Astrocyte (in vitro differentiated cells and primary cell): ENCODE data around the gene CMIP. TPM values are rescaled to one million over a fixed set of nuclear protein-coding genes. Genes with fewer than 3 reads are reported as not detected.

Experiments used
- DNase-seq: peaks from one replicate; pipeline ENCODE4 v3.0.0-alpha.2; 2010; ENCODE audit warnings: low read depth
- FAIRE-seq: peaks from 2 replicates; lab custom pipeline; 2011; peaks lifted over from hg19 to GRCh38; lab: Jason Lieb, UNC
- H2AFZ ChIP-seq: 2 replicates; pipeline ENCODE4 v1.6.0; 2012; ENCODE audit warnings: low read depth, low read length, inconsistent platforms
- H3K27ac ChIP-seq: 2 replicates; pipeline ENCODE4 v1.5.1; 2011; ENCODE audit warnings: low read depth, low read length, inconsistent platforms
- H3K27me3 ChIP-seq: 2 replicates; pipeline ENCODE4 v1.6.0; 2011; ENCODE audit warnings: low read length, inconsistent platforms; ENCODE audit not compliant: insufficient read depth
- H3K36me3 ChIP-seq: 2 replicates; pipeline ENCODE4 v1.5.1; 2011; ENCODE audit warnings: low read length, inconsistent platforms; ENCODE audit not compliant: insufficient read depth
- H3K4me1 ChIP-seq: 2 replicates; pipeline ENCODE4 v1.5.1; 2011; ENCODE audit warnings: low read length, inconsistent platforms; ENCODE audit not compliant: insufficient read depth
- H3K4me2 ChIP-seq: 2 replicates; pipeline ENCODE4 v1.6.0; 2012; ENCODE audit warnings: low read length, inconsistent platforms
- H3K4me3 ChIP-seq: 2 replicates; pipeline ENCODE4 v1.5.1; 2011; ENCODE audit warnings: low read depth, mild to moderate bottlenecking, low read length, inconsistent platforms; ENCODE audit not compliant: insufficient read depth
- H3K79me2 ChIP-seq: 2 replicates; pipeline ENCODE4 v1.6.0; 2012; ENCODE audit warnings: mild to moderate bottlenecking, low read length, inconsistent platforms; ENCODE audit not compliant: insufficient read depth
- H3K9ac ChIP-seq: 2 replicates; pipeline ENCODE4 v1.6.0; 2012; ENCODE audit warnings: mild to moderate bottlenecking, low read length, inconsistent platforms
- H3K9me3 ChIP-seq: 2 replicates; pipeline ENCODE4 v1.5.1; 2012; ENCODE audit warnings: low read depth, mild to moderate bottlenecking, low read length, inconsistent platforms; ENCODE audit not compliant: insufficient read depth
- H4K20me1 ChIP-seq: 2 replicates; pipeline ENCODE4 v1.6.0; 2012; ENCODE audit warnings: low read length, inconsistent platforms; ENCODE audit not compliant: insufficient read depth
- H3K27ac Mint-ChIP-seq: one replicate; pipeline ENCODE4 v1.8.0; 2021; ENCODE audit warnings: mild to moderate bottlenecking, mixed read lengths; ENCODE audit not compliant: unreplicated experiment
- H3K27me3 Mint-ChIP-seq: one replicate; pipeline ENCODE4 v1.8.0; 2021; ENCODE audit warnings: low read depth, mixed read lengths; ENCODE audit not compliant: unreplicated experiment
- H3K36me3 Mint-ChIP-seq: one replicate; pipeline ENCODE4 v1.8.0; 2021; ENCODE audit warnings: low read depth, mixed read lengths; ENCODE audit not compliant: unreplicated experiment
- H3K4me1 Mint-ChIP-seq: one replicate; pipeline ENCODE4 v1.8.0; 2021; ENCODE audit warnings: low read depth, mixed read lengths; ENCODE audit not compliant: unreplicated experiment
- H3K4me3 Mint-ChIP-seq: one replicate; pipeline ENCODE4 v1.8.0; 2021; ENCODE audit warnings: mild to moderate bottlenecking, moderate library complexity, mixed read lengths; ENCODE audit not compliant: unreplicated experiment
- H3K9me3 Mint-ChIP-seq: one replicate; pipeline ENCODE4 v1.8.0; 2021; ENCODE audit warnings: mild to moderate bottlenecking, mixed read lengths; ENCODE audit not compliant: unreplicated experiment
- EZH2 ChIP-seq: IDR thresholded peaks from 2 replicates; pipeline ENCODE4 v1.6.1; 2012; ENCODE audit warnings: mild to moderate bottlenecking, low read length, inconsistent platforms; ENCODE audit not compliant: insufficient read depth
- total RNA-seq: library from RNA; stranded (reverse); gene quantifications from 2 replicates; pipeline ENCODE4 v1.2.1, GENCODE V29; 2021
- TF ChIP-seq, protein P1 (sequence below): IDR thresholded peaks from 2 replicates; pipeline ENCODE4 v1.5.1; 2011; ENCODE audit warnings: low read depth, mild to moderate bottlenecking, inconsistent platforms, low read length, moderate library complexity; ENCODE audit not compliant: insufficient read depth

The CMIP gene
- total RNA-seq, 1 donor from 2014 or later = 71.5 TPM

DNA sequence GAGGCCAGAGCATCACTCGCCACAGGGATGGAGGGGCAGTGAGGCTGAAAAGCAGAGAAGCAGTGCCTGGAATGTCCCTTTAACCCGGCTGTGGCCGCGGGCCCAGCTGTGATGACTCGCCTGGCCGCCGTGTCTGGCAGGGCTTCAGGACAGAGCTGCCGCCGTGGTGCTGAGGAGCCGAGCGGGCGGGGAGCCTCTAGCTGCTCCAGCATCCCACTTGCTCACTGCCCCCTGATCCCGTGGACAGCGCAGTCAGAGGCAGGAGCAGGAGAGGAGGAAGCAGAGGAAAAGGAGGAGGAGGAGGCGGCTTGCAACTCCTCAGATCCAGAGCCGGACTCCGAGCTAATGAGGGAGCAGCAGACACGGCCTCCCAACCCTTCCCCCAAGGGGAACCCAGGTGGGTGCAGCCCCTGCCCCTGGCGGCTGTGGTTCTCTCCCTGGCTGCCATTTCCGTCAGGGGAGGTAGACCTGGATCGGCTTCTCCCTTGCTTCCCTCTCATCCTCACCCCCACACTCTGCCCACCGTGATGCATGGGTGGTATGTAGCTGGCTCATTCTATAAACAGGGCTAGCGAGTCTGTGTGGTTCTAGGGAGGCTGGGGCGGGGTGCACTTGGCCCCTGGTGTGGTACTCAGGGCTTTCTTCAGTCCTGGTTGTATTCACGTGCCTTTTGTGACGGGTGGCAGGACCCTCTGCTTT lies 165.7 kb downstream of the CMIP start:
- FAIRE-seq (peak; percentile 9), DNase-seq (peak; percentile 84)
- Histone ChIP-seq H3K4me2 (peak overlapping the region; percentile 68), H3K36me3 (peaks cover 5% of the 10 kb centered on the region), H2AFZ (no peak overlapping the region), H3K4me1 (peaks cover 26% of the 10 kb centered on the region), H3K79me2 (peaks cover 37% of the 10 kb centered on the region), H3K27ac (peak overlapping the region; percentile 4), H3K9ac (peak overlapping the region; percentile 45), H3K4me3 (no peak overlapping the region), H3K27me3 (no peaks in the 10 kb centered on the region), H3K9me3 (no peaks in the 10 kb centered on the region), H4K20me1 (peaks cover 97% of the 10 kb centered on the region)
- TF ChIP-seq EZH2 = no peak
- TF ChIP-seq, protein P1, sequence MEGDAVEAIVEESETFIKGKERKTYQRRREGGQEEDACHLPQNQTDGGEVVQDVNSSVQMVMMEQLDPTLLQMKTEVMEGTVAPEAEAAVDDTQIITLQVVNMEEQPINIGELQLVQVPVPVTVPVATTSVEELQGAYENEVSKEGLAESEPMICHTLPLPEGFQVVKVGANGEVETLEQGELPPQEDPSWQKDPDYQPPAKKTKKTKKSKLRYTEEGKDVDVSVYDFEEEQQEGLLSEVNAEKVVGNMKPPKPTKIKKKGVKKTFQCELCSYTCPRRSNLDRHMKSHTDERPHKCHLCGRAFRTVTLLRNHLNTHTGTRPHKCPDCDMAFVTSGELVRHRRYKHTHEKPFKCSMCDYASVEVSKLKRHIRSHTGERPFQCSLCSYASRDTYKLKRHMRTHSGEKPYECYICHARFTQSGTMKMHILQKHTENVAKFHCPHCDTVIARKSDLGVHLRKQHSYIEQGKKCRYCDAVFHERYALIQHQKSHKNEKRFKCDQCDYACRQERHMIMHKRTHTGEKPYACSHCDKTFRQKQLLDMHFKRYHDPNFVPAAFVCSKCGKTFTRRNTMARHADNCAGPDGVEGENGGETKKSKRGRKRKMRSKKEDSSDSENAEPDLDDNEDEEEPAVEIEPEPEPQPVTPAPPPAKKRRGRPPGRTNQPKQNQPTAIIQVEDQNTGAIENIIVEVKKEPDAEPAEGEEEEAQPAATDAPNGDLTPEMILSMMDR = no peak
- Mint-ChIP-seq H3K4me3 (no peak overlapping the region), H3K27me3 (no peaks in the 10 kb centered on the region), H3K9me3 (peaks cover 1% of the 10 kb centered on the region), H3K27ac (peak overlapping the region; percentile 76), H3K36me3 (peaks cover 4% of the 10 kb centered on the region), H3K4me1 (peaks cover 52% of the 10 kb centered on the region)

DNA sequence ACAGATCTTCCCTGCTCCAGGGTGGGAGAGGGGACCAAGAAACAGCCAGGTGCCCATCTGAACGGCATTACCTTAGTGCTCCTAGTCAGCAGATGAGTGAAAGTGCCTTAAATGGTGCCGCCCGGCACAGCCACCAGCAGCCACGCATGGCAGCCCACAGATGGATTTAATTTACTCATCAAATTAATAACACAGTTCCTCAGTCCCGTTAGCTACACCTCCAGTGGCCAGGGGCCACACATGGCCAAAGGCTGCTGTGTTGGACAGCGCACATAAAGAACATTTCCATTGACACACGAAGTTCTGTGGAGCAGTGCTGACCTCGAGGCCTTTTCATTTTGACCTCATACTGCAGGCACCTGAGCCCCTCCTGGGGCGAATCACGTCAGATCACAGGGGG lies 166.3 kb downstream of the CMIP start:
- no peak for TF ChIP-seq EZH2
- TF ChIP-seq, protein P1 = no peak
- peaks cover 36% of the 10 kb centered on the region for H3K79me2 ChIP-seq
- Mint-ChIP-seq H3K27me3 (no peaks in the 10 kb centered on the region), H3K27ac (peak overlapping the region; percentile 76), H3K36me3 (peaks cover 4% of the 10 kb centered on the region), H3K9me3 (peaks cover 1% of the 10 kb centered on the region), H3K4me3 (no peak overlapping the region), H3K4me1 (peaks cover 45% of the 10 kb centered on the region)
- no peak for FAIRE-seq
- no peak for DNase-seq
- no peak overlapping the region for H3K4me3 ChIP-seq
- H4K20me1 ChIP-seq = peaks cover 97% of the 10 kb centered on the region
- H3K9ac ChIP-seq = peak overlapping the region; percentile 39
- H3K9me3 ChIP-seq = no peaks in the 10 kb centered on the region
- H3K4me1 ChIP-seq = peaks cover 23% of the 10 kb centered on the region
- H3K36me3 ChIP-seq = peaks cover 5% of the 10 kb centered on the region
- H2AFZ ChIP-seq = no peak overlapping the region
- H3K27me3 ChIP-seq = no peaks in the 10 kb centered on the region
- peak overlapping the region; percentile 68 for H3K4me2 ChIP-seq
- H3K27ac ChIP-seq = no peak overlapping the region

DNA sequence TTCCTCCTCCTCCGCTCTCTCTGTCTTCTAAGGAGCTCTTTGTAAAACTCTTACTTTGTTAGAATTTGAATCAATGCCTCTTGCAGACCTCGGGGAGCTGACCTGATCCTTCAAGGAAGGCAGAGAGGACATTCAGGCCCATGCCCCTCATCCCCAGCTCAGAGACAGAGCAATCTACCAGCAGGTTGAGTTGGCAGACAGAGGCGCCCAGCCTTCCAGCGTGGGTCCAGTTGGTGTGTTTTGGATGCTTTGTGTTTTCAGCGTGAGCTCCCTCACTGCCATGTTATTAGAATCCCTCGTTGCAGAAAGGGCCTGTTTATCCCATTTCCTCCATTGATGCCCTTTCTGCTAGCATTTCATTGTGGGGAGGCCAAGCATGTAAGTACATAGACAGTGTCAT lies 167.1 kb downstream of the CMIP start:
- Histone ChIP-seq H3K4me3 (no peak overlapping the region), H3K4me1 (peaks cover 30% of the 10 kb centered on the region), H3K27ac (no peak overlapping the region), H3K27me3 (no peaks in the 10 kb centered on the region), H4K20me1 (peaks cover 97% of the 10 kb centered on the region), H3K36me3 (peaks cover 5% of the 10 kb centered on the region), H3K9ac (no peak overlapping the region), H3K4me2 (no peak overlapping the region), H3K79me2 (peaks cover 32% of the 10 kb centered on the region), H3K9me3 (no peaks in the 10 kb centered on the region), H2AFZ (no peak overlapping the region)
- peaks cover 1% of the 10 kb centered on the region for H3K9me3 Mint-ChIP-seq
- H3K4me1 Mint-ChIP-seq = peaks cover 43% of the 10 kb centered on the region
- no peak for FAIRE-seq
- TF ChIP-seq, protein P1 = no peak
- no peak for TF ChIP-seq EZH2
- no peak overlapping the region for H3K27ac Mint-ChIP-seq
- peaks cover 4% of the 10 kb centered on the region for H3K36me3 Mint-ChIP-seq
- DNase-seq = no peak
- H3K4me3 Mint-ChIP-seq = no peak overlapping the region
- no peaks in the 10 kb centered on the region for H3K27me3 Mint-ChIP-seq
